ENCODE data around the gene SMARCA2.

The SMARCA2 gene

GRCh38 chr9:2043881-2044462 is 28.8 kb downstream of the SMARCA2 start:
- H3K9me3 ChIP-seq (ENCODE audit: insufficient read depth, low read depth, low read length): no peaks in the 10 kb centered on the region
- peaks cover 6% of the 10 kb centered on the region; the same call in 1 of the 2 replicates for H3K4me1 ChIP-seq (ENCODE audit: insufficient read depth, low read length)
- 86% methylated on average over 12 of the region's 12 CpGs for WGBS
- no peak overlapping the region for H3K27ac ChIP-seq (ENCODE audit: low read depth, low read length)
- peaks cover 54% of the 10 kb centered on the region for H3K27me3 ChIP-seq (ENCODE audit: insufficient read depth, low read length)
- no peak overlapping the region for H3K9ac ChIP-seq (ENCODE audit: low read depth, low read length)
- H3K4me3 ChIP-seq (ENCODE audit: low read length): no peak overlapping the region
- no peaks in the 10 kb centered on the region for H3K36me3 ChIP-seq (ENCODE audit: insufficient read depth, low read length)

GRCh38 chr9:2047144-2047671 is 32.1 kb downstream of the SMARCA2 start:
- Histone ChIP-seq H3K27me3 (ENCODE audit: insufficient read depth, low read length) (peaks cover 57% of the 10 kb centered on the region), H3K27ac (ENCODE audit: low read depth, low read length) (no peak overlapping the region), H3K4me3 (ENCODE audit: low read length) (peak overlapping the region; percentile 46), H3K9me3 (ENCODE audit: insufficient read depth, low read depth, low read length) (no peaks in the 10 kb centered on the region), H3K9ac (ENCODE audit: low read depth, low read length) (no peak overlapping the region), H3K36me3 (ENCODE audit: insufficient read depth, low read length) (no peaks in the 10 kb centered on the region), H3K4me1 (ENCODE audit: insufficient read depth, low read length) (peaks cover 6% of the 10 kb centered on the region; the same call in 1 of the 2 replicates)
- 57% methylated on average over 54 of the region's 54 CpGs for WGBS

GRCh38 chr9:2047916-2048315 is 32.8 kb downstream of the SMARCA2 start:
- peaks cover 6% of the 10 kb centered on the region; the same call in 1 of the 2 replicates for H3K4me1 ChIP-seq (ENCODE audit: insufficient read depth, low read length)
- peaks cover 57% of the 10 kb centered on the region for H3K27me3 ChIP-seq (ENCODE audit: insufficient read depth, low read length)
- H3K4me3 ChIP-seq (ENCODE audit: low read length): peak overlapping the region; percentile 46; the same call in 1 of the 2 replicates
- 78% methylated on average over 5 of the region's 5 CpGs for WGBS
- H3K9ac ChIP-seq (ENCODE audit: low read depth, low read length): no peak overlapping the region
- no peaks in the 10 kb centered on the region for H3K9me3 ChIP-seq (ENCODE audit: insufficient read depth, low read depth, low read length)
- no peaks in the 10 kb centered on the region for H3K36me3 ChIP-seq (ENCODE audit: insufficient read depth, low read length)
- no peak overlapping the region for H3K27ac ChIP-seq (ENCODE audit: low read depth, low read length)

- Histone ChIP-seq H3K27ac (ENCODE audit: low read depth, low read length) (no peak overlapping the region), H3K27me3 (ENCODE audit: insufficient read depth, low read length) (peaks cover 40% of the 10 kb centered on the region), H3K4me1 (ENCODE audit: insufficient read depth, low read length) (peaks cover 9% of the 10 kb centered on the region; the same call in 1 of the 2 replicates), H3K9me3 (ENCODE audit: insufficient read depth, low read depth, low read length) (no peaks in the 10 kb centered on the region), H3K4me3 (ENCODE audit: low read length) (no peak overlapping the region), H3K36me3 (ENCODE audit: insufficient read depth, low read length) (no peaks in the 10 kb centered on the region), H3K9ac (ENCODE audit: low read depth, low read length) (no peak overlapping the region)
- 91% methylated on average over 3 of the region's 3 CpGs for WGBS
Observed at GRCh38 chr9:2050236-2050635, 35.1 kb downstream of the SMARCA2 start.

GRCh38 chr9:2053883-2054845 is 39.0 kb downstream of the SMARCA2 start:
- Histone ChIP-seq H3K36me3 (ENCODE audit: insufficient read depth, low read length) (no peaks in the 10 kb centered on the region), H3K27ac (ENCODE audit: low read depth, low read length) (no peak overlapping the region), H3K27me3 (ENCODE audit: insufficient read depth, low read length) (peaks cover 1% of the 10 kb centered on the region; the same call in 1 of the 2 replicates), H3K4me3 (ENCODE audit: low read length) (no peak overlapping the region), H3K9ac (ENCODE audit: low read depth, low read length) (no peak overlapping the region), H3K9me3 (ENCODE audit: insufficient read depth, low read depth, low read length) (no peaks in the 10 kb centered on the region), H3K4me1 (ENCODE audit: insufficient read depth, low read length) (peaks cover 7% of the 10 kb centered on the region; the same call in 1 of the 2 replicates)
- 93% methylated on average over 9 of the region's 10 CpGs for WGBS

GRCh38 chr9:2055203-2055658 is 40.1 kb downstream of the SMARCA2 start:
- H3K9me3 ChIP-seq (ENCODE audit: insufficient read depth, low read depth, low read length): no peaks in the 10 kb centered on the region
- H3K36me3 ChIP-seq (ENCODE audit: insufficient read depth, low read length): no peaks in the 10 kb centered on the region
- whole genome bisulfite sequencing: 91% methylated on average over 6 of the region's 6 CpGs
- no peaks in the 10 kb centered on the region for H3K27me3 ChIP-seq (ENCODE audit: insufficient read depth, low read length)
- H3K4me1 ChIP-seq (ENCODE audit: insufficient read depth, low read length): peaks cover 7% of the 10 kb centered on the region; the same call in 1 of the 2 replicates
- H3K4me3 ChIP-seq (ENCODE audit: low read length): no peak overlapping the region
- no peak overlapping the region for H3K27ac ChIP-seq (ENCODE audit: low read depth, low read length)
- no peak overlapping the region for H3K9ac ChIP-seq (ENCODE audit: low read depth, low read length)

GRCh38 chr9:2059274-2059929 is 44.3 kb downstream of the SMARCA2 start:
- Histone ChIP-seq H3K27me3 (ENCODE audit: insufficient read depth, low read length) (no peaks in the 10 kb centered on the region), H3K27ac (ENCODE audit: low read depth, low read length) (no peak overlapping the region), H3K4me3 (ENCODE audit: low read length) (no peak overlapping the region), H3K4me1 (ENCODE audit: insufficient read depth, low read length) (peaks cover 7% of the 10 kb centered on the region; the same call in 1 of the 2 replicates), H3K36me3 (ENCODE audit: insufficient read depth, low read length) (no peaks in the 10 kb centered on the region), H3K9me3 (ENCODE audit: insufficient read depth, low read depth, low read length) (no peaks in the 10 kb centered on the region), H3K9ac (ENCODE audit: low read depth, low read length) (no peak overlapping the region)
- 97% methylated on average over 5 of the region's 5 CpGs for WGBS

GRCh38 chr9:2060424-2060823 is 45.3 kb downstream of the SMARCA2 start:
- Histone ChIP-seq H3K4me3 (ENCODE audit: low read length) (no peak overlapping the region), H3K27me3 (ENCODE audit: insufficient read depth, low read length) (no peaks in the 10 kb centered on the region), H3K4me1 (ENCODE audit: insufficient read depth, low read length) (peaks cover 2% of the 10 kb centered on the region; the same call in 1 of the 2 replicates), H3K9ac (ENCODE audit: low read depth, low read length) (no peak overlapping the region), H3K36me3 (ENCODE audit: insufficient read depth, low read length) (no peaks in the 10 kb centered on the region), H3K9me3 (ENCODE audit: insufficient read depth, low read depth, low read length) (no peaks in the 10 kb centered on the region), H3K27ac (ENCODE audit: low read depth, low read length) (no peak overlapping the region)
- WGBS: 95% methylated on average over 4 of the region's 4 CpGs

GRCh38 chr9:2065704-2066103 is 50.6 kb downstream of the SMARCA2 start:
- no peaks in the 10 kb centered on the region for H3K9me3 ChIP-seq (ENCODE audit: insufficient read depth, low read depth, low read length)
- H3K9ac ChIP-seq (ENCODE audit: low read depth, low read length): no peak overlapping the region
- H3K27me3 ChIP-seq (ENCODE audit: insufficient read depth, low read length): no peaks in the 10 kb centered on the region
- WGBS: 90% methylated on average over 3 of the region's 3 CpGs
- H3K36me3 ChIP-seq (ENCODE audit: insufficient read depth, low read length): no peaks in the 10 kb centered on the region
- H3K4me1 ChIP-seq (ENCODE audit: insufficient read depth, low read length): no peaks in the 10 kb centered on the region
- H3K27ac ChIP-seq (ENCODE audit: low read depth, low read length): no peak overlapping the region
- no peak overlapping the region for H3K4me3 ChIP-seq (ENCODE audit: low read length)

GRCh38 chr9:2066312-2067273 is 51.4 kb downstream of the SMARCA2 start:
- Histone ChIP-seq H3K27ac (ENCODE audit: low read depth, low read length) (no peak overlapping the region), H3K36me3 (ENCODE audit: insufficient read depth, low read length) (no peaks in the 10 kb centered on the region), H3K9me3 (ENCODE audit: insufficient read depth, low read depth, low read length) (no peaks in the 10 kb centered on the region), H3K9ac (ENCODE audit: low read depth, low read length) (no peak overlapping the region), H3K4me1 (ENCODE audit: insufficient read depth, low read length) (no peaks in the 10 kb centered on the region), H3K4me3 (ENCODE audit: low read length) (no peak overlapping the region), H3K27me3 (ENCODE audit: insufficient read depth, low read length) (no peaks in the 10 kb centered on the region)
- 74% methylated on average over 8 of the region's 8 CpGs for WGBS

Measured in HUES64 (cell line).